ENCODE data around the gene KRIT1.
"Not testable (repeated sequence)": the region's sequence is repeated elsewhere in the genome, so short reads cannot be mapped to it uniquely, and the experiment has no call there.

Gene KRIT1

GRCh38 chr7:92246360-92247101 is 817 bp upstream of the KRIT1 start:
- peak; percentile 58 for DNase-seq (ENCODE audit: low spot score)

- no peak for DNase-seq (ENCODE audit: low spot score)
These were observed 767 bp downstream of the KRIT1 start for GRCh38 chr7:92244808-92245486.

GRCh38 chr7:92242972-92243371 is 2.7 kb downstream of the KRIT1 start:
- no peak for DNase-seq (ENCODE audit: low spot score)

GRCh38 chr7:92230547-92230946 is 15.2 kb downstream of the KRIT1 start:
- no peak for DNase-seq (ENCODE audit: low spot score)

GRCh38 chr7:92228742-92229141 is 17.0 kb downstream of the KRIT1 start:
- DNase-seq (ENCODE audit: low spot score): no peak

GRCh38 chr7:92228100-92228499 is 17.6 kb downstream of the KRIT1 start:
- DNase-seq (ENCODE audit: low spot score): no peak

- DNase-seq (ENCODE audit: low spot score): no peak
These were observed 18.7 kb downstream of the KRIT1 start for GRCh38 chr7:92226981-92227380.

- DNase-seq (ENCODE audit: low spot score): no peak
These were observed 23.9 kb downstream of the KRIT1 start for GRCh38 chr7:92221766-92222165.

GRCh38 chr7:92206672-92207071 is 39.0 kb downstream of the KRIT1 start:
- DNase-seq (ENCODE audit: low spot score): no peak

- peak; percentile 16 for DNase-seq (ENCODE audit: low spot score)
These were observed 39.7 kb downstream of the KRIT1 start for GRCh38 chr7:92205987-92206386.

GRCh38 chr7:92200791-92201190 is 44.9 kb downstream of the KRIT1 start:
- no peak for DNase-seq (ENCODE audit: low spot score)

GRCh38 chr7:92192326-92192725 is 53.4 kb downstream of the KRIT1 start:
- DNase-seq (ENCODE audit: low spot score): no peak

- not testable (repeated sequence) for DNase-seq (ENCODE audit: low spot score)
These were observed 56.5 kb downstream of the KRIT1 start for GRCh38 chr7:92189246-92189645.

GRCh38 chr7:92184294-92184693 is 61.4 kb downstream of the KRIT1 start:
- not testable (repeated sequence) for DNase-seq (ENCODE audit: low spot score)

- DNase-seq (ENCODE audit: low spot score): peak; percentile 94
These were observed 66.5 kb downstream of the KRIT1 start, which contains the start of gene LRRD1 for GRCh38 chr7:92178928-92179924. TSS of gene LRRD1 (minus strand) at chr7:92179142. CDS start at chr7:92165202, 13,940 bp downstream.

- no peak for DNase-seq (ENCODE audit: low spot score)
These were observed 68.4 kb downstream of the KRIT1 start for GRCh38 chr7:92177362-92177761.

- DNase-seq (ENCODE audit: low spot score): not testable (repeated sequence)
These were observed 76.2 kb downstream of the KRIT1 start for GRCh38 chr7:92169529-92169928.

- DNase-seq (ENCODE audit: low spot score): no peak
These were observed 84.4 kb downstream of the KRIT1 start for GRCh38 chr7:92161271-92161670.

- no peak for DNase-seq (ENCODE audit: low spot score)
These were observed 86.8 kb downstream of the KRIT1 start for GRCh38 chr7:92158660-92159575.

GRCh38 chr7:92156990-92157389 is 88.7 kb downstream of the KRIT1 start:
- peak; percentile 34 for DNase-seq (ENCODE audit: low spot score)

GRCh38 chr7:92155108-92155739 is 90.5 kb downstream of the KRIT1 start:
- DNase-seq (ENCODE audit: low spot score): no peak
